Esophagus mucosa (tissue), 1 donor: ENCODE data around the gene USP3. TPM values are rescaled to one million over a fixed set of nuclear protein-coding genes. Genes with fewer than 3 reads are reported as not detected.

Experiments used
- ATAC-seq: fragments of 200-7000 bp; cut with Tn5 transposase; one replicate; pipeline ENCODE4 v1.9.1; 2020
- total RNA-seq: library from RNA; stranded (reverse); gene quantifications from one replicate; pipeline ENCODE4 v1.2.4, GENCODE V29; 2023
- donor health status: DM: yes; HTN: yes; CAD: no.

The USP3 gene
- total RNA-seq = 37.0 TPM

- peak; percentile 91 for ATAC-seq
These were observed at the start of gene USP3 for GRCh38 chr15:63504247-63504978. TSS of gene USP3 (plus strand) at chr15:63504593. CDS start at chr15:63504740, 147 bp downstream.

- no peak for ATAC-seq
These were observed 48.1 kb upstream of the USP3 start for GRCh38 chr15:63456258-63456657.

GRCh38 chr15:63457379-63457778 is 47.0 kb upstream of the USP3 start:
- no peak for ATAC-seq

- no peak for ATAC-seq
These were observed 46.4 kb upstream of the USP3 start for GRCh38 chr15:63458026-63458425.

GRCh38 chr15:63458794-63459395 is 45.5 kb upstream of the USP3 start:
- ATAC-seq = no peak

GRCh38 chr15:63460210-63461155 is 43.9 kb upstream of the USP3 start:
- no peak for ATAC-seq

- no peak for ATAC-seq
These were observed 43.0 kb upstream of the USP3 start for GRCh38 chr15:63461230-63461985.

GRCh38 chr15:63462088-63462487 is 42.3 kb upstream of the USP3 start:
- no peak for ATAC-seq

- no peak for ATAC-seq
These were observed 41.4 kb upstream of the USP3 start for GRCh38 chr15:63463036-63463435.

- no peak for ATAC-seq
These were observed 40.6 kb upstream of the USP3 start for GRCh38 chr15:63463793-63464192.

- ATAC-seq = peak; percentile 47
These were observed 39.3 kb upstream of the USP3 start for GRCh38 chr15:63465104-63465503.

GRCh38 chr15:63466378-63467192 is 37.8 kb upstream of the USP3 start:
- peak; percentile 84 for ATAC-seq

- ATAC-seq = no peak
These were observed 35.2 kb upstream of the USP3 start for GRCh38 chr15:63469190-63469589.

- no peak for ATAC-seq
These were observed 34.4 kb upstream of the USP3 start for GRCh38 chr15:63469984-63470383.

- no peak for ATAC-seq
These were observed 31.2 kb upstream of the USP3 start for GRCh38 chr15:63473007-63473748.

GRCh38 chr15:63473749-63473998 is 30.7 kb upstream of the USP3 start:
- no peak for ATAC-seq

GRCh38 chr15:63473999-63474809 is 30.2 kb upstream of the USP3 start:
- ATAC-seq = peak; percentile 30

- peak; percentile 68 for ATAC-seq
These were observed 29.5 kb upstream of the USP3 start for GRCh38 chr15:63474810-63475316.

- ATAC-seq = no peak
These were observed 28.7 kb upstream of the USP3 start for GRCh38 chr15:63475707-63476106.

GRCh38 chr15:63476229-63476632 is 28.2 kb upstream of the USP3 start:
- ATAC-seq = peak; percentile 70
